AG04450 (cell line): ENCODE results near the gene NPEPL1. TPM values are rescaled to one million over a fixed set of nuclear protein-coding genes. Genes with fewer than 3 reads are reported as not detected.

Source experiments
- CTCF ChIA-PET: fragments of 300-600, 350-600 bp; formaldehyde crosslinking; extraction: SDS; loops from one replicate; lab custom pipeline; 2022; ENCODE audit warnings: antibody characterized with exemption, inconsistent platforms; lab: Charles Lee
- POLR2A ChIA-PET: fragments of 350-600 bp; formaldehyde crosslinking; extraction: SDS; loops from one replicate; lab custom pipeline; 2021; ENCODE audit warnings: antibody characterized with exemption, inconsistent platforms; lab: Yijun Ruan, JAX
- DNase-seq: peaks from one replicate; pipeline ENCODE4 v3.0.0-alpha.2; 2011; ENCODE audit warnings: low read depth, low spot score
- H3K27ac ChIP-seq: one replicate; pipeline ENCODE4 v1.5.1; 2012; ENCODE audit warnings: low read depth, low read length, control low read depth
- H3K27me3 ChIP-seq: one replicate; pipeline ENCODE4 v1.6.0; 2012; ENCODE audit warnings: low read length; ENCODE audit not compliant: control insufficient read depth, insufficient read depth
- H3K4me3 ChIP-seq: 2 replicates; pipeline ENCODE4 v1.5.1; 2011; ENCODE audit warnings: mild to moderate bottlenecking, low read depth, low read length, control low read depth
- H3K9me3 ChIP-seq: 2 replicates; pipeline ENCODE4 v1.5.1; 2012; ENCODE audit warnings: low read length; ENCODE audit not compliant: control insufficient read depth, insufficient read depth
- polyA plus RNA-seq: library from polyadenylated mRNA; depleted of rRNA; stranded (reverse); fragments of >200 nt; gene quantifications from 2 replicates; pipeline ENCODE4 v1.2.3, GENCODE V29; 2011
- TF ChIP-seq, protein P1 (sequence below): IDR thresholded peaks from 2 replicates; pipeline ENCODE4 v1.5.1; 2011; ENCODE audit warnings: low read depth, low read length, control low read depth, inconsistent platforms

The NPEPL1 gene
- polyA plus RNA-seq, 1 experiment, result 3.6 TPM

DNA sequence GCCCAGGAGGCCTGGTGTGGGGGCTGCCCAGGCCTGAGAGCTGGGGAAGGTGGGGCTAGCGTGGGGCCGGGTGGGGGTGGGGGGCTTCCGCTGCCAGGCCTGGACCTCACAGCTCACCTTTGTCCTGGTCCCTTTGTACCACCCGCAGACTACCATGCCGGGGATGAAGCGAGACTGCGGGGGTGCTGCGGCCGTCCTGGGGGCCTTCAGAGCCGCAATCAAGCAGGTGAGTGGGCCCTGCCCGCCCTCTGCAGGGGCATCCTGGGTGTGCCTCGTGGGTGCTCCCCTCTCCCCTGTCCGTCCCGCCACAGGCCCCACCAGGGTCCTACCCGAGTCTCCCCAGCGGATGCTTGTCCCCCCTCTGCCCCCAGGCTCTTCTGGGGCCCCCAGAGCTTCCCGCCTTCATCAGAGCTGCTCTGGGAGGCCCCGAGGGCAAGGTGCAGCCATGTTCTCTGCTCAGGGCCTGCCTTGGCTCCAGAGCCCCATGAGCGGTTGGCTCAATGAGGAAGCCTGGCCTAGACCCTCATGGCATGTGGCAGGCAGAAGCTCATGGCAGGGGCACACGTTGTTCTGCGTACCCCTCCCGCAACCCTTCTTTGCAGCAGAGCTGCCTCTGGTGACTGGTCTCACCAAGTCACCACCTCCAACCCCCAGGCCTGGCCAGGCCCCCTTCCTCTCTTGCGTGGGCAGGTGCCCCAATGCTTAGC, 14.5 kb downstream of the NPEPL1 start:
- POLR2A ChIA-PET, result no interaction called here
- DNase-seq, result no peak
- Histone ChIP-seq H3K9me3 (peaks cover 6% of the 10 kb centered on the region; the same call in 1 of the 2 replicates), H3K27me3 (no peaks in the 10 kb centered on the region), H3K4me3 (no peak overlapping the region), H3K27ac (no peak overlapping the region)
- TF ChIP-seq, protein P1, sequence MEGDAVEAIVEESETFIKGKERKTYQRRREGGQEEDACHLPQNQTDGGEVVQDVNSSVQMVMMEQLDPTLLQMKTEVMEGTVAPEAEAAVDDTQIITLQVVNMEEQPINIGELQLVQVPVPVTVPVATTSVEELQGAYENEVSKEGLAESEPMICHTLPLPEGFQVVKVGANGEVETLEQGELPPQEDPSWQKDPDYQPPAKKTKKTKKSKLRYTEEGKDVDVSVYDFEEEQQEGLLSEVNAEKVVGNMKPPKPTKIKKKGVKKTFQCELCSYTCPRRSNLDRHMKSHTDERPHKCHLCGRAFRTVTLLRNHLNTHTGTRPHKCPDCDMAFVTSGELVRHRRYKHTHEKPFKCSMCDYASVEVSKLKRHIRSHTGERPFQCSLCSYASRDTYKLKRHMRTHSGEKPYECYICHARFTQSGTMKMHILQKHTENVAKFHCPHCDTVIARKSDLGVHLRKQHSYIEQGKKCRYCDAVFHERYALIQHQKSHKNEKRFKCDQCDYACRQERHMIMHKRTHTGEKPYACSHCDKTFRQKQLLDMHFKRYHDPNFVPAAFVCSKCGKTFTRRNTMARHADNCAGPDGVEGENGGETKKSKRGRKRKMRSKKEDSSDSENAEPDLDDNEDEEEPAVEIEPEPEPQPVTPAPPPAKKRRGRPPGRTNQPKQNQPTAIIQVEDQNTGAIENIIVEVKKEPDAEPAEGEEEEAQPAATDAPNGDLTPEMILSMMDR, result no peak
- CTCF ChIA-PET, result no interaction called here

DNA sequence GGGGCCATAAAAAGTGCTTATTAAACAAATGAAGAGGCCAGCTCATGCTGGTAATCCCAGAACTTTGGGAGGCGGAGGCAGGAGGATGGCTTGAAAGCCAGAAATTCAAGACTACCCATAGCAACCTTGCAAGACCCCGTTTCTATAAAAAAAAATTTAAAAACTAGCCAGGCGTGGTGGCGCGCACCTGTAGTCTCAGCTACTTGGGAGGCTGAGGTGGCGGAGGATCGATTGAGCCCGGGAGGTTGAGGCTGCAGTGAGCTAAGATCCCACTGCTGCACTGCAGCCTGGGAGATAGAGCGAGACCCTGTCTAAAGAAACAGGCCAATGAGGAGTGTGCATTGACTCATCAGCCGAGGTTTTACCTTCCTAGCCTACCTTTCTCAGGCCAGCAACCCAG, 15.2 kb downstream of the NPEPL1 start:
- Histone ChIP-seq H3K4me3 (no peak overlapping the region), H3K9me3 (peaks cover 6% of the 10 kb centered on the region; the same call in 1 of the 2 replicates), H3K27ac (no peak overlapping the region), H3K27me3 (no peaks in the 10 kb centered on the region)
- TF ChIP-seq, protein P1, result no peak
- no peak for DNase-seq
- POLR2A ChIA-PET, result no interaction called here
- CTCF ChIA-PET, result no interaction called here

DNA sequence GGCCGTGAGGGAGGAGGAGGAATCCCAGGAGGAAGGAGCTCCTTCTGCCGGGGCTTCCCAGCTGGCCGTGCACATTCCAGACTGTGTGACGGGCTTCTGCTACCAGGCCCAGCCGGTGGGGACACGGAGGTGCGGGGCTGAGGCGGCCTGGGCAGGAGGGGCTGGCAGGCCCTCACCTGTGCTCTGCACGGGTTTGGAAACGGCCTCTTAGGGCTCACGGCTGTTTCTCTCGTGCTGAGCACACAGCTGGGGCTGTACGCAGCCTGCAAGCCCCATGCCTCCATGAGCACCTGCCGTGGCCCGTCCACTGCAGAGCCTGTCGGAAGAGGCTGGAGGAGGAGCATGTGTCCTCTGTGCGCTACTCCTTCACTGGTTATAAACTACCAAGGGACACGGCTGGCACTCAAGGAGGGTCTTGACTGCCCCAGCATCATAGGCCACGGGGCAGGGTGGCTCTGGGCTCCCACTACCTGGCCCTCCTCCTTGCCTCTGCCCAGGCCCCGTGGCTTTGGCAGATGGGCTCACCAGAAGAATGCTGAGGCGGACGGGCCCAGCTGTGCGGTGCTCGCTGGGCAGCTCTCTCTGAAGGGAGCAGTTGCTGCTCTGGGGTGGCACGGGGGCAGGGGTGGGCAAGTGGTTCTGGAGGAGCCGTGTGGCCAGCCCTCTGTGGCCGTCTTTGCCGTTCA, 15.8 kb downstream of the NPEPL1 start:
- Histone ChIP-seq H3K27ac (no peak overlapping the region), H3K9me3 (peaks cover 6% of the 10 kb centered on the region; the same call in 1 of the 2 replicates), H3K4me3 (no peak overlapping the region), H3K27me3 (no peaks in the 10 kb centered on the region)
- ChIA-PET POLR2A (no interaction called here), CTCF (no interaction called here)
- TF ChIP-seq, protein P1, result no peak
- DNase-seq, result no peak

DNA sequence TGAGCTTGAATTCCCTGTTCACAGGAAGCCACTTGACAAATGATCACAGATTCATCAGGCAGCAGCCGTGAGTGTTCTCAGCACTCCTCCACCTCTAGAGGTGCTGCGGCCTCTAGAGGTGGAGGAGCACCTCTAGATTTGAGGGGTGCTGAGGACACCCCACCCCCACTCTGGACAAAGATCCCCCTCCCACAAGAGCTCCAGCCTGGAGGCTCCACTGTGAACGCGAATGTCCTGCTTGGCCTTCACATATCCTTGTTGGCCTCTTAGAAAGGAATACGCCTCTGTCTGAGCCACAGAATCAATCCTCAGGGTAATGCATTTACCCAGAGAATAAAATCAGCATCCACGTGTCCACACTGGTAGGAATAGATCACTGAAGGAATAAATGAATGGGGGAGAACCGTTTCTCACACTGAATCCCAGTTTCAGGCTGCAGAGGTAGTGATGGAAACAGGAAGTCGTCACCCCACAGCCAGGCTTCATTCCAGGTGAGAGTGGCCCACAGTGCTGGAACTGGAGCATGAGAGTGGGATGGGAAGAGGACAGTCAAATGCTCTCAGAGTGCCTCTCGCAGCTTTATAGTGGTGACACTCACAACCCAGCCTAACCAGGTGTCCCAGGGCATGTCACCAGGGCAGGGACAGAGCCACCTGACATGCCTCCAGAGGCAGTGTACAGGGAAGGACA, 16.6 kb downstream of the NPEPL1 start:
- Histone ChIP-seq H3K4me3 (no peak overlapping the region), H3K9me3 (peaks cover under 1% of the 10 kb centered on the region; the same call in 1 of the 2 replicates), H3K27me3 (no peaks in the 10 kb centered on the region), H3K27ac (no peak overlapping the region)
- no peak for DNase-seq
- ChIA-PET CTCF (no interaction called here), POLR2A (no interaction called here)
- TF ChIP-seq, protein P1, result no peak

DNA sequence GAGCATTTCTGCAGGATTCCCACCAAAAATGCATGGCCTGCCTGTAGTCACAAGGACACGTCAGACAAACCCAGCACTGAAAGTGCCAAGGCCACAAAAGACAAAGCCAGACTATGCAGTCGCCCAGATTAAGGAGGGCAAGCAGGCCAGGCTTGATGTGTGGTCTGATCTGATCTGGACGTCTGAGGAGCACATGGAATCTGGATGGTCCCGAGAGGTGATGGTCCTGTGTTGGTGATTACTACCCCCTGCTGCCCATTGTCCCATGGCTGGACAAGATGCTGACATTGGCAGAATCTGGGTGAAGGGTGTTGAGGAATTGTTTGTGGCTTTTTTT, 17.1 kb downstream of the NPEPL1 start:
- DNase-seq, result no peak
- Histone ChIP-seq H3K4me3 (no peak overlapping the region), H3K27me3 (no peaks in the 10 kb centered on the region), H3K27ac (no peak overlapping the region), H3K9me3 (no peaks in the 10 kb centered on the region; the same call in 1 of the 2 replicates)
- CTCF ChIA-PET, result no interaction called here
- POLR2A ChIA-PET, result no interaction called here
- TF ChIP-seq, protein P1, result no peak
